Ectodermal cell (in vitro differentiated cells): ENCODE data around the gene C21orf58.

Experiments
- H3K27ac ChIP-seq: 2 replicates; pipeline ENCODE4 v1.7.0; 2013; ENCODE audit warnings: mild to moderate bottlenecking, low read depth, low read length; ENCODE audit not compliant: insufficient read depth, poor library complexity, severe bottlenecking
- H3K27me3 ChIP-seq: 2 replicates; pipeline ENCODE4 v1.7.0; 2013; ENCODE audit warnings: mild to moderate bottlenecking, low read length; ENCODE audit not compliant: insufficient read depth, control insufficient read depth, poor library complexity, severe bottlenecking
- H3K36me3 ChIP-seq: one replicate; pipeline ENCODE4 v1.7.0; 2013; ENCODE audit warnings: low read length; ENCODE audit not compliant: control insufficient read depth, insufficient read depth
- H3K4me1 ChIP-seq: one replicate; pipeline ENCODE4 v1.7.0; 2013; ENCODE audit warnings: low read length; ENCODE audit not compliant: control insufficient read depth, insufficient read depth
- H3K4me3 ChIP-seq: 2 replicates; pipeline ENCODE4 v1.7.0; 2013; ENCODE audit warnings: low read depth, low read length, control low read depth; ENCODE audit not compliant: insufficient read depth
- H3K9me3 ChIP-seq: 2 replicates; pipeline ENCODE4 v1.7.0; 2013; ENCODE audit warnings: mild to moderate bottlenecking, low read length, moderate library complexity; ENCODE audit not compliant: control insufficient read depth
- WGBS, 2 experiments: methylation state at CpG; one replicate each; pipeline ENCODE4 v1.1.7; 2013; ENCODE audit warnings: missing lambda C conversion rate in 2 of 2; 5-methylcytosine and 5-hydroxymethylcytosine counted together

Gene C21orf58

DNA sequence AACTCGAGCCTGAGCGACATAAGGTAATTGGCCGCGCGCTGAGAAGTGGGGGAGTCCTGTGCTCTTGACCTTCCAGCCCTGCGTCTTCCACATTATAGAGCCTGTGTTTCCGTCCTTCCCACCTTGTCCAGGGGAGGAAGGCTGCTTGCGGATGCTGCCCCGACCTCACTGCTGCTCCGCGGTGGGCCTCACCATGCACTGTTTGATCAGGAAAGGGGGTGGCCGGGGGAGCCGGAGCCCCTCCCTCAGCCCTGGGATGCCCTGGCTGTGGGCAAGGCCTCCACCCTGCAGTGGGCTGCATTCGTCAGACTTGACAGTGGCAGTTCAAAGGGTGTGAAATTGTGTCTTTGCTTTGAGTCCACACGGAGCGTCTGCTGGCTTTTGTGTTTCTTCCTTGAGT is 30.4 kb upstream of the C21orf58 start:
- Histone ChIP-seq H3K27me3 (no peaks in the 10 kb centered on the region), H3K27ac (no peak overlapping the region), H3K9me3 (no peaks in the 10 kb centered on the region), H3K4me1 (no peaks in the 10 kb centered on the region), H3K36me3 (peaks cover 31% of the 10 kb centered on the region), H3K4me3 (no peak overlapping the region)
- WGBS, 2 experiments, result 95 to 97% methylated on average over 16 of the region's 16 CpGs

GRCh38 chr21:46352913-46353312 is 29.2 kb upstream of the C21orf58 start:
- peaks cover 28% of the 10 kb centered on the region for H3K36me3 ChIP-seq
- no peaks in the 10 kb centered on the region for H3K27me3 ChIP-seq
- 95% methylated on average over 14 of the region's 14 CpGs for WGBS, 2 experiments
- no peak overlapping the region for H3K4me3 ChIP-seq
- H3K4me1 ChIP-seq, result no peaks in the 10 kb centered on the region
- H3K9me3 ChIP-seq, result no peaks in the 10 kb centered on the region
- no peak overlapping the region for H3K27ac ChIP-seq

DNA sequence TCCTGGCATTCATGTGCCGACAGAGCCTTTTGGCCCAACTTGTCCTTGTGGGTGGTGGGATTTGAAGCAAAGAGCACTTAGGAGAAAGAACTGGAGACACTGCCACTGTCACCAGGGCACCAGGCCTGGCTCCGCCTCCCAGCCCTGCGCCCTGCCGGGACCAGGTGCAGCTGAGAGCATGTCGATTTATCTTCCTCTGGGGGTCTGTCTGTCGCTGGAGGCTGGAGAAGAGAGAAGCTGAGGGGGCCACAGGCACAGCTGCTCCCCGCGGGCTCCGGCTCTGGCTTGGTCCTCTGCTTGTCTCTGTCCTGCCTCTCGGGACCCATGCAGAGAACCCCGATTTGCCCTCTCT is 28.5 kb upstream of the C21orf58 start:
- Histone ChIP-seq H3K4me1 (no peaks in the 10 kb centered on the region), H3K4me3 (no peak overlapping the region), H3K27me3 (no peaks in the 10 kb centered on the region), H3K36me3 (peaks cover 22% of the 10 kb centered on the region), H3K9me3 (no peaks in the 10 kb centered on the region), H3K27ac (no peak overlapping the region)
- WGBS, 2 experiments, result 91 to 95% methylated on average over 11 of the region's 11 CpGs

DNA sequence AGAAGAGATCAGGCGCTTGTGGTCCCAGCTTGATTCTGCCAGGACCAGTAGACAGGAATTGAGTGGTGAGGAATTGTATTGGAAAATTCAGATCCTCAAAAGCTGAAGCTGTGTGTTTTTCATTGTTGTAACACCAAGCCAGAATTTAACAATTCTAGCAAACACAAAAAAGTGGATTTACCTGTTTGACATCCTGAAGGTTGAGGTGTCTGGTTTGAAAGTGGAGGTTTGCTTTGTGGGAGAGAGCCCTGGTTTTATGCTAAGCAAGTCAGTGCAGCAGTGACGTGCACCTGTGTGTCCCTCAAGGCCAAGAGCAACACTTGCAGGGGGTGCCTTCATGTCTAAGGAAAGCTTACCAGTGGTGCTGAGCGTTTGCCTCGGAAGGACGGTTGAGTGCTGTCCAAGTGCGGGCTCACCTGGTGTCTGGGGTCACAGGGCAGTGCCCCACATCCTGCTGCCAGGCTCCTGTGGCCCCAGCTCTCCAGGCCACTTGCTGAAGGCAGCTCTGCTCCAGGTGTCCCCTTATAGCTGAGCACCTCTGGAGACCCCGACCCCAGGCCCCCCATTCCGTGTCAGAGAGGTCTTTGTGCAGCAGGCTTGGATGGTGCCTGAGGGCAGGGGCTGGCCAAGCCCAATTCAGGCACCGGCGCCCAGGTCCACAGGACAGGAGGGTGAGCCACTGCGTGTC is 27.9 kb upstream of the C21orf58 start:
- Histone ChIP-seq H3K36me3 (peaks cover 23% of the 10 kb centered on the region), H3K27ac (no peak overlapping the region), H3K4me1 (no peaks in the 10 kb centered on the region), H3K27me3 (no peaks in the 10 kb centered on the region), H3K9me3 (no peaks in the 10 kb centered on the region), H3K4me3 (no peak overlapping the region)
- 95 to 96% methylated on average over 11 of the region's 11 CpGs for WGBS, 2 experiments

DNA sequence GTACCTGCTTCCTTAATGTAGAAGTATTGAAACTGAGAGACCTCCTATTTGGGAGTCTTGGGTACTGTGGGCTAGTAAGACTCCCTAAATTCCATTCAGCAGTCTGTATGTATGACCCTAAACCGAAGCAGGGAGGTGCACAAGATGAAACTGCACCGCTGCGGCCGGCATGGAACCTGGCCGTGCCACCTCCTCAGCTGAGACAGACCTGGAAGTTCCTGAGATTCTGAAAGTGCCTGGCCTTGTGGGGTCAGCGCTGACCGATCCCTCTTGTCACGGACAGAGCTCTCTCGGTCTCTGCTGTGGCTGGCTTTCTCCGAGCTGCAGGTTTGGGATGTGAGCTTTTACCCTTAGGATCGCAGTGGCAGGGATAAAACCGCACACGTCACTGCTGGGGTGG is 27.3 kb upstream of the C21orf58 start:
- 95 to 97% methylated on average over 13 of the region's 13 CpGs for WGBS, 2 experiments
- Histone ChIP-seq H3K9me3 (no peaks in the 10 kb centered on the region), H3K4me3 (no peak overlapping the region), H3K36me3 (peaks cover 28% of the 10 kb centered on the region), H3K27ac (no peak overlapping the region), H3K27me3 (no peaks in the 10 kb centered on the region), H3K4me1 (no peaks in the 10 kb centered on the region)

- Histone ChIP-seq H3K36me3 (peaks cover 28% of the 10 kb centered on the region), H3K4me1 (no peaks in the 10 kb centered on the region), H3K27ac (no peak overlapping the region), H3K4me3 (no peak overlapping the region), H3K9me3 (no peaks in the 10 kb centered on the region), H3K27me3 (no peaks in the 10 kb centered on the region)
- WGBS, 2 experiments, result 94 to 95% methylated on average over 8 of the region's 8 CpGs
Measured at GRCh38 chr21:46350571-46350970, 26.9 kb upstream of the C21orf58 start.

DNA sequence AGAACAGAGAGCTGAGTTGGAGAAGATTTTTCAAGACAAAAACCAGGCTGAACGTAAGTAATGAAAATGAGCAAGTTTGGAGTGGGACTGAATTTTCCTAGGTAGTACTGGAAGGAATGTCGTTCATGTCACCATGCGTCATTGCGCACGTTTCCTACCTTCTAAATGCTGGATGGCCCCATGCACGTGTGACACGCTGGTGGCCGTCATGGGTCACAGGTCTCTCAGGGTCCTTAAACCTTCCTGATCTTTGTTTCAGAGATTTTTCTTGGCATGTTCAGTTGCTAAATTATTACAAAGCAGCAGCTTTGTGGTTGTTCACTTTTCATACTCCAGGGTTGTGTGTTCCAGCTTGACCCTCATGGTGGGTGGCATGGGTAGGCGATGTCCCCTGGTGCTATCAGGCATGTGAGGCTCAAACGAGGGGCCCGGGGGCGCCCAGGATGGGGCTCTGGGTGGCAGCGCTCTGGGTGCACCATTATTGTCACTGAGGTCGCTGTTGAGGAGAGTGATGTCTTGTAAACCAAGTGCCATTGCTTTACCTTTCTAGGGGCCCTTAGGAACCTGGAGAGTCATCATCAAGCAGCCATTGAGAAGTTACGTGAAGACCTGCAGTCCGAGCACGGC is 25.6 kb upstream of the C21orf58 start:
- H3K4me3 ChIP-seq, result no peak overlapping the region
- H3K36me3 ChIP-seq, result peaks cover 22% of the 10 kb centered on the region
- 95% methylated on average over 17 of the region's 17 CpGs for WGBS, 2 experiments
- no peak overlapping the region for H3K27ac ChIP-seq
- H3K9me3 ChIP-seq, result no peaks in the 10 kb centered on the region
- H3K4me1 ChIP-seq, result no peaks in the 10 kb centered on the region
- no peaks in the 10 kb centered on the region for H3K27me3 ChIP-seq

GRCh38 chr21:46347791-46348381 is 24.2 kb upstream of the C21orf58 start:
- H3K36me3 ChIP-seq, result peaks cover 22% of the 10 kb centered on the region
- H3K27me3 ChIP-seq, result no peaks in the 10 kb centered on the region
- no peak overlapping the region for H3K27ac ChIP-seq
- WGBS, 2 experiments, result 93 to 94% methylated on average over 12 of the region's 12 CpGs
- H3K9me3 ChIP-seq, result no peaks in the 10 kb centered on the region
- no peaks in the 10 kb centered on the region for H3K4me1 ChIP-seq
- H3K4me3 ChIP-seq, result no peak overlapping the region

- H3K36me3 ChIP-seq, result peaks cover 22% of the 10 kb centered on the region
- 94% methylated on average over 10 of the region's 10 CpGs for WGBS, 2 experiments
- H3K4me3 ChIP-seq, result no peak overlapping the region
Measured at GRCh38 chr21:46347203-46347550, 23.5 kb upstream of the C21orf58 start.

DNA sequence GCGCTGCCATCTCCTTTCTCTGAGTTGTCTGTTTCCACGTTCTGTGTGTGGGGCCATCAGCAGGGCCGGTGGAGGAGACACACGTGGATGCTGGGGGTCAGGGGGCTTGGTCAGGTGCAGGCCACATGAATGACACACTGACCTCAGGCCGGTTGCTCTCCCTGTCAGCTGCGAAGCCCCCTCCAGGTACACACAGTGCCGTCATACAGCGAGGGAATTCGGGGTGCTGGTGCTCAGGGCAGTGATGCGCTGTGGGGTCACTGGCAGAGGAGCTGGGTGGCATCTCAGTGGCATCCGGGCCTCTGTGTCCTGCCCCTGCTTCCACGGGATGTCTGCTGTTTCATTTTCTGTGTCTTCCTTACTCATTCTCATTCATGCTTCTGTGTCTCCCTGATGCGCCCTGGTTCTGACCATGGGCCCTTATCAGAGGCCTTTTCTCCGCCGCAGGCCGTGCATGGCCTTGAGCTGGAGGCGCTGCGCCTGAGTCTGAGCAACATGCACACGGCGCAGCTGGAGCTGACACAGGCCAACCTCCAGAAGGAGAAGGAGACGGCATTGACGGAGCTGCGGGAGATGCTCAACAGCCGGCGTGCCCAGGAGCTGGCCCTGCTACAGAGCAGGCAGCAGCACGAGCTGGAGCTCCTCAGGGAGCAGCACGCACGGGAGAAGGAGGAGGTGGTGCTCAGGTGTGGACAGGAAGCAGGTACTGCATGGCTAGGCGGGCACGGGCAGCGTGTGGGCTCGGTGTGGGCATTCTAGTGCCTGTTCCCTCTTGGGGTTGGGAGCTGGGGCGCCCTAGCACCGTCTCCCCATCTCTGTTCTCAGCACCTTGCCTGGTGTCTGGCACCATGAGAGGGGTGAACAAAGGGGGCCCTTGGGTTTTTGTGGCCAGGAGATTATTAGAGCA is 22.9 kb upstream of the C21orf58 start:
- H3K4me3 ChIP-seq, result no peak overlapping the region
- H3K27me3 ChIP-seq, result no peaks in the 10 kb centered on the region

More at GRCh38 chr21:46347203-46347550, 23.5 kb upstream of the C21orf58 start:
- H3K4me1 ChIP-seq, result no peaks in the 10 kb centered on the region
- no peaks in the 10 kb centered on the region for H3K9me3 ChIP-seq
- no peak overlapping the region for H3K27ac ChIP-seq
- H3K27me3 ChIP-seq, result no peaks in the 10 kb centered on the region

More for the DNA sequence above, 22.9 kb upstream of the C21orf58 start:
- Histone ChIP-seq H3K36me3 (peaks cover 22% of the 10 kb centered on the region), H3K9me3 (no peaks in the 10 kb centered on the region), H3K4me1 (no peaks in the 10 kb centered on the region), H3K27ac (no peak overlapping the region)
- 96 to 97% methylated on average over 34 of the region's 34 CpGs for WGBS, 2 experiments
